Endothelial cell of umbilical vein (primary cell): ENCODE measurements around the gene ITPR2. TPM values are rescaled to one million over a fixed set of nuclear protein-coding genes. Genes with fewer than 3 reads are reported as not detected.

ENCODE experiments used
- BruUV-seq: library from RNA; stranded (reverse); fragments of 400-500 nt; replicated peaks from 2 replicates; lab custom pipeline; 2021; lab: Mats Ljungman, UMichigan
- CTCF ChIA-PET: fragments of 300-600, 350-600 bp; sonication (Branson Sonifier 250); formaldehyde crosslinking; loops from one replicate; lab custom pipeline; 2021; ENCODE audit warnings: antibody characterized with exemption, inconsistent platforms; lab: Charles Lee
- POLR2A ChIA-PET: fragments of 300-600, 350-600 bp; sonication (Branson Sonifier 250); formaldehyde crosslinking; loops from one replicate; lab custom pipeline; 2021; ENCODE audit warnings: antibody characterized with exemption, inconsistent platforms; lab: Charles Lee
- DNase-seq: peaks from one replicate; pipeline ENCODE4 v3.0.0-alpha.2; 2011; ENCODE audit warnings: low read depth, low spot score
- FAIRE-seq: peaks from 2 replicates; lab custom pipeline; 2011; peaks lifted over from hg19 to GRCh38; lab: Jason Lieb, UNC
- H2AFZ ChIP-seq: 2 replicates; pipeline ENCODE4 v1.6.0; 2012; ENCODE audit warnings: low read depth, low read length, control low read depth, inconsistent platforms
- H3K27ac ChIP-seq: 2 replicates; pipeline ENCODE4 v1.5.1; 2011; ENCODE audit warnings: low read depth, mild to moderate bottlenecking, control low read depth, low read length, moderate library complexity; ENCODE audit not compliant: insufficient read depth
- H3K27me3 ChIP-seq, 2 experiments: 2 replicates each; pipeline versions ENCODE4 v1.6.0 to v1.6.1; 2011; ENCODE audit warnings: low read length in 2 of 2, mixed read lengths in 1 of 2; ENCODE audit not compliant: control insufficient read depth in 2 of 2, insufficient read depth in 2 of 2
- H3K36me3 ChIP-seq, 2 experiments: 2 replicates in 1 of 2; 3 replicates in 1 of 2; pipeline ENCODE4 v1.5.1; 2011; ENCODE audit warnings: low read length in 2 of 2, mild to moderate bottlenecking in 1 of 2, moderate library complexity in 1 of 2; ENCODE audit not compliant: control insufficient read depth in 2 of 2, insufficient read depth in 2 of 2; ENCODE audit errors: extremely low read depth in 1 of 2
- H3K4me1 ChIP-seq: 3 replicates; pipeline ENCODE4 v1.5.1; 2011; ENCODE audit warnings: mild to moderate bottlenecking, low read length; ENCODE audit not compliant: control insufficient read depth, insufficient read depth; ENCODE audit errors: extremely low read depth
- H3K4me2 ChIP-seq: 2 replicates; pipeline ENCODE4 v1.6.1; 2011; ENCODE audit warnings: low read length, control low read depth, mixed read lengths; ENCODE audit not compliant: insufficient read depth
- H3K4me3 ChIP-seq, 3 experiments: fragments of 200-600 bp in 1 of 3; sonication (generic), shearing (Covaris generic) in 1 of 3; replicated peaks in 1 of 3; 2 replicates each; pipeline ENCODE4 v1.5.1; 2011 to 2016; ENCODE audit warnings: control low read depth in 3 of 3, low read length in 3 of 3, mild to moderate bottlenecking in 2 of 3, inconsistent platforms in 1 of 3, low read depth in 1 of 3, moderate library complexity in 1 of 3; ENCODE audit not compliant: insufficient read depth in 1 of 3
- H3K79me2 ChIP-seq: 2 replicates; pipeline ENCODE4 v1.6.0; 2012; ENCODE audit warnings: low read length, inconsistent platforms; ENCODE audit not compliant: control insufficient read depth, insufficient read depth
- H3K9ac ChIP-seq: replicated peaks from 2 replicates; pipeline ENCODE3; 2011; ENCODE audit warnings: low read length, control low read depth; ENCODE audit not compliant: insufficient read depth; ENCODE audit errors: extremely low read depth
- H3K9me1 ChIP-seq: replicated peaks from 3 replicates; pipeline ENCODE4 v1.6.0; 2011; ENCODE audit warnings: mild to moderate bottlenecking, low read length; ENCODE audit not compliant: control insufficient read depth, insufficient read depth; ENCODE audit errors: extremely low read depth
- H3K9me3 ChIP-seq: replicated peaks from 2 replicates; pipeline ENCODE4 v1.5.1; 2012; ENCODE audit warnings: low read length, inconsistent platforms; ENCODE audit not compliant: control insufficient read depth, insufficient read depth
- H4K20me1 ChIP-seq: replicated peaks from 2 replicates; pipeline ENCODE3; 2011; ENCODE audit warnings: mild to moderate bottlenecking, low read length; ENCODE audit not compliant: control insufficient read depth, insufficient read depth; ENCODE audit errors: extremely low read depth
- EZH2 ChIP-seq: IDR thresholded peaks from 2 replicates; pipeline ENCODE4 v1.6.1; 2012; ENCODE audit warnings: borderline replicate concordance, low read depth, mild to moderate bottlenecking, moderate library complexity, low read length, inconsistent platforms; ENCODE audit not compliant: severe bottlenecking
- FOS ChIP-seq: IDR thresholded peaks from 2 replicates; pipeline ENCODE4 v1.6.1; 2011; ENCODE audit warnings: mild to moderate bottlenecking, low read length, moderate library complexity, borderline replicate concordance; ENCODE audit not compliant: insufficient read depth
- GATA2 ChIP-seq: IDR thresholded peaks from 2 replicates; pipeline ENCODE4 v1.7.0; 2011; ENCODE audit warnings: low read depth, mild to moderate bottlenecking, moderate library complexity, mixed read lengths, low read length; ENCODE audit not compliant: insufficient read length, insufficient read depth
- JUN ChIP-seq: IDR thresholded peaks from 2 replicates; pipeline ENCODE4 v1.6.1; 2011; ENCODE audit warnings: borderline replicate concordance, low read depth; ENCODE audit not compliant: insufficient read length, insufficient read depth
- MYC ChIP-seq: IDR thresholded peaks from one replicate; pipeline ENCODE4 v1.6.1; 2011; ENCODE audit warnings: mild to moderate bottlenecking, low read depth, low read length
- POLR2A ChIP-seq: IDR thresholded peaks from 2 replicates; pipeline ENCODE4 v1.6.1; 2012; ENCODE audit warnings: low read depth, mild to moderate bottlenecking, control low read depth, low read length
- POLR2AphosphoS5 ChIP-seq: IDR thresholded peaks from 2 replicates; pipeline ENCODE4 v1.6.1; 2012; ENCODE audit warnings: low read depth, mild to moderate bottlenecking, control low read depth, low read length, moderate library complexity; ENCODE audit not compliant: insufficient read depth
- dilution Hi-C: fragments of 300-500 bp; cut with MboI; formaldehyde crosslinking; loops from one replicate; pipeline ENCODE4 v1.15.0; 2019; ENCODE audit warnings: low sequenced_read_pairs; ENCODE audit not compliant: extremely low pct_ligation_motif_present
- intact Hi-C: fragments of 100-400 bp; cut with micrococcal nuclease; formaldehyde crosslinking; loops from one replicate; pipeline ENCODE4 v1.10.0; 2022
- polyA plus RNA-seq, 4 experiments: library from polyadenylated mRNA; depleted of rRNA in 3 of 4; stranded (reverse) in 3 of 4; unstranded in 1 of 4; fragments of >200 nt; gene quantifications; 2 replicates each; pipeline versions ENCODE4 v1.2.1 to v1.2.3, GENCODE V29; 2011 to 2012; ENCODE audit warnings: missing spikeins in 1 of 4
- total RNA-seq: library from RNA; stranded (reverse); gene quantifications from 2 replicates; pipeline ENCODE4 v1.2.3, GENCODE V29; 2021
- TF ChIP-seq, protein P1 (sequence below): IDR thresholded peaks from 2 replicates; pipeline ENCODE4 v1.6.1; 2011; ENCODE audit not compliant: insufficient read depth, insufficient read length
- TF ChIP-seq, protein P2 (sequence below), 2 donors: IDR thresholded peaks; 1 replicate in 1 of 2; 2 replicates in 1 of 2; pipeline ENCODE4 v1.5.1; 2011; ENCODE audit warnings: low read length in 2 of 2, mild to moderate bottlenecking in 2 of 2, moderate library complexity in 2 of 2, control low read depth in 1 of 2, inconsistent platforms in 1 of 2, low read depth in 1 of 2; ENCODE audit not compliant: insufficient read depth in 1 of 2; ENCODE audit errors: extremely low read depth in 1 of 2

Gene ITPR2
- total and polyA plus RNA-seq, 2 donors (not counting 3 experiments of a cell fraction or from before 2014, with no cell fraction given), result 16.2 to 86.8 TPM

DNA sequence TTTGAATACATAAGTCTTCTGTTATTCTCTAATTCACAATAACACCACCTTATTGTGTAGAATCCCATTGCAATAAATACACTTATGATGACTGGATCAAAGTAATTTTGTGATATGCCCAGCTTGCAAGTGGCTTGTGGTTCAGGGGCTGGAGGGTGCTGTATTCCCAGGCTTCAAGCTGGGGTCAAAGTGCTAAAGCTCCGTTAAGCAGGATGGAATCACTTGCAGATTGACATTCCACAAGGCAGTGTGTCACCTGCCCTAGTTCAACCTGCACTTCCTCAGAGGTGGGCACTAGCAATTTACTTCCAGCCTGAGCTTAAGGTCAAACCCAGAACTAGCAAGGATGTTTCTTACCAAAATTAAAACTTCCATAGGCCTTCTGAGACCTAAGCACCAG lies 471.0 kb downstream of the ITPR2 start:
- CTCF ChIA-PET, result interaction anchor here (0.8 to 1.5 kb wide), 2 partner anchors 26 to 339 kb away, joined by 3 read pairs; no protein-coding TSS in a partner anchor
- POLR2A ChIA-PET, result no interaction called here
- Histone ChIP-seq H3K27ac (no peak overlapping the region), H3K27me3 (no peaks in the 10 kb centered on the region), H4K20me1 (no peaks in the 10 kb centered on the region), H3K4me1 (no peaks in the 10 kb centered on the region), H3K4me2 (no peak overlapping the region), H3K4me3 (no peak overlapping the region), H2AFZ (no peak overlapping the region), H3K9me1 (no peaks in the 10 kb centered on the region), H3K36me3 (no peaks in the 10 kb centered on the region), H3K9ac (no peak overlapping the region), H3K79me2 (no peaks in the 10 kb centered on the region), H3K9me3 (no peaks in the 10 kb centered on the region)
- dilution Hi-C loops, result no loop called here
- intact Hi-C loops, result no loop called here
- no peak for FAIRE-seq
- DNase-seq, result no peak
- no peak for TF ChIP-seq POLR2AphosphoS5
- TF ChIP-seq, protein P1, sequence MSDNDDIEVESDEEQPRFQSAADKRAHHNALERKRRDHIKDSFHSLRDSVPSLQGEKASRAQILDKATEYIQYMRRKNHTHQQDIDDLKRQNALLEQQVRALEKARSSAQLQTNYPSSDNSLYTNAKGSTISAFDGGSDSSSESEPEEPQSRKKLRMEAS, result no peak
- TF ChIP-seq, protein P2, sequence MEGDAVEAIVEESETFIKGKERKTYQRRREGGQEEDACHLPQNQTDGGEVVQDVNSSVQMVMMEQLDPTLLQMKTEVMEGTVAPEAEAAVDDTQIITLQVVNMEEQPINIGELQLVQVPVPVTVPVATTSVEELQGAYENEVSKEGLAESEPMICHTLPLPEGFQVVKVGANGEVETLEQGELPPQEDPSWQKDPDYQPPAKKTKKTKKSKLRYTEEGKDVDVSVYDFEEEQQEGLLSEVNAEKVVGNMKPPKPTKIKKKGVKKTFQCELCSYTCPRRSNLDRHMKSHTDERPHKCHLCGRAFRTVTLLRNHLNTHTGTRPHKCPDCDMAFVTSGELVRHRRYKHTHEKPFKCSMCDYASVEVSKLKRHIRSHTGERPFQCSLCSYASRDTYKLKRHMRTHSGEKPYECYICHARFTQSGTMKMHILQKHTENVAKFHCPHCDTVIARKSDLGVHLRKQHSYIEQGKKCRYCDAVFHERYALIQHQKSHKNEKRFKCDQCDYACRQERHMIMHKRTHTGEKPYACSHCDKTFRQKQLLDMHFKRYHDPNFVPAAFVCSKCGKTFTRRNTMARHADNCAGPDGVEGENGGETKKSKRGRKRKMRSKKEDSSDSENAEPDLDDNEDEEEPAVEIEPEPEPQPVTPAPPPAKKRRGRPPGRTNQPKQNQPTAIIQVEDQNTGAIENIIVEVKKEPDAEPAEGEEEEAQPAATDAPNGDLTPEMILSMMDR (IDR thresholded peaks at IDR 0.05; ENCODE audit: extremely low read depth in 1 of 2, insufficient read depth in 1 of 2, low read depth in 1 of 2, low read length in 2 of 2), result no peak
- TF ChIP-seq GATA2, result no peak
- no peak for TF ChIP-seq JUN
- TF ChIP-seq FOS, result no peak
- TF ChIP-seq MYC, result no peak
- TF ChIP-seq POLR2A, result no peak
- no peak for TF ChIP-seq EZH2
- BruUV-seq, result no TSS peak
